AG09309 (cell line): ENCODE results near the gene MEF2C.
A peak's percentile ranks its signal among the peaks of the same experiment; 100 is the strongest.

Experiments
- DNase-seq: peaks from one replicate; pipeline ENCODE4 v3.0.0-alpha.2; 2010; ENCODE audit warnings: low read depth
- H3K4me3 ChIP-seq: 2 replicates; pipeline ENCODE4 v1.5.1; 2011; ENCODE audit warnings: mild to moderate bottlenecking, low read depth, low read length, moderate library complexity; ENCODE audit not compliant: control insufficient read depth
- TF ChIP-seq, protein P1 (sequence below): IDR thresholded peaks from 2 replicates; pipeline ENCODE4 v1.5.1; 2011; ENCODE audit warnings: mild to moderate bottlenecking, low read depth, low read length, inconsistent platforms; ENCODE audit not compliant: insufficient read depth, control insufficient read depth; ENCODE audit errors: missing control alignments

MEF2C gene

DNA sequence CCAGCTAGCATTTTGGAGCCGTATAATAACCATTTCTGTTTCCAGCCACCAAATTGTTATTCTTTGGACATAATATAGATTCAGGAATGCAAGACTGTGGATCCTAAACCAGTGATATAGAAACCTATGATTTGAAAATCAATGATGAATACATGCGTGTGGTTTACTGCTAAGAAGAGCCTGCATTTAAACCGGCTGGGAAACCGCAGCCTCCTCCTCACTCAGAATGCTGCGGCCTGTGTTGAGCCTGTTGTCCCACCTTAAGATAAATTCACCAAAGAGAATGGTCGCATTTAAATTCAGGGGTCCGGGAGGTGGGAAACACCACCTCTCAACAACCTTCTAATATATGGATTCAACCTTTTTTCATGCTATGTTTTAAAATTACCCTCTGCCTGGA is 148.0 kb downstream of the MEF2C start:
- TF ChIP-seq, protein P1, sequence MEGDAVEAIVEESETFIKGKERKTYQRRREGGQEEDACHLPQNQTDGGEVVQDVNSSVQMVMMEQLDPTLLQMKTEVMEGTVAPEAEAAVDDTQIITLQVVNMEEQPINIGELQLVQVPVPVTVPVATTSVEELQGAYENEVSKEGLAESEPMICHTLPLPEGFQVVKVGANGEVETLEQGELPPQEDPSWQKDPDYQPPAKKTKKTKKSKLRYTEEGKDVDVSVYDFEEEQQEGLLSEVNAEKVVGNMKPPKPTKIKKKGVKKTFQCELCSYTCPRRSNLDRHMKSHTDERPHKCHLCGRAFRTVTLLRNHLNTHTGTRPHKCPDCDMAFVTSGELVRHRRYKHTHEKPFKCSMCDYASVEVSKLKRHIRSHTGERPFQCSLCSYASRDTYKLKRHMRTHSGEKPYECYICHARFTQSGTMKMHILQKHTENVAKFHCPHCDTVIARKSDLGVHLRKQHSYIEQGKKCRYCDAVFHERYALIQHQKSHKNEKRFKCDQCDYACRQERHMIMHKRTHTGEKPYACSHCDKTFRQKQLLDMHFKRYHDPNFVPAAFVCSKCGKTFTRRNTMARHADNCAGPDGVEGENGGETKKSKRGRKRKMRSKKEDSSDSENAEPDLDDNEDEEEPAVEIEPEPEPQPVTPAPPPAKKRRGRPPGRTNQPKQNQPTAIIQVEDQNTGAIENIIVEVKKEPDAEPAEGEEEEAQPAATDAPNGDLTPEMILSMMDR, result no peak
- DNase-seq, result no peak
- no peak overlapping the region for H3K4me3 ChIP-seq

DNA sequence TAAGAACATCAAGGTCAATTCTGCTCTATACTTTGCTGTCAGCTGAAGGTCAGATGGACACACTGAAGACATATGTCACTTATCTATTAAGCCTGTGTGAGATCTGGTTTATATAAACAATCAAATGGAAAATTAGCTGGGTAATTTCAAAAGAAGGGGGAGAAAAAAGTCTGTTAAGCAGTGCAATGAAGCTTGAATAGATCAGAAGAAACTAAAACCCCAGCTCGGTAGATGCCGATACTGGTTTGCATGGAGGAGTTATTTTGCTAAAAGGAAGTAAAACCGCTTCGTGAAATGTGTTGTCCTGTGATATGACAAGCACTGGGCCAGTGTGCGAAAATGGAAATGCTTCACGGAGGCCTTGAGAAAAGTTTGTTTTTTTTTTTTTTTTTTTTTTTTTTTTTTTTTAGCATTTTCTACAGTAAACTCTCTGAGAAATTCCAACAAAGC is 148.8 kb downstream of the MEF2C start:
- DNase-seq, result no peak
- TF ChIP-seq, protein P1, result no peak
- no peak overlapping the region for H3K4me3 ChIP-seq

DNA sequence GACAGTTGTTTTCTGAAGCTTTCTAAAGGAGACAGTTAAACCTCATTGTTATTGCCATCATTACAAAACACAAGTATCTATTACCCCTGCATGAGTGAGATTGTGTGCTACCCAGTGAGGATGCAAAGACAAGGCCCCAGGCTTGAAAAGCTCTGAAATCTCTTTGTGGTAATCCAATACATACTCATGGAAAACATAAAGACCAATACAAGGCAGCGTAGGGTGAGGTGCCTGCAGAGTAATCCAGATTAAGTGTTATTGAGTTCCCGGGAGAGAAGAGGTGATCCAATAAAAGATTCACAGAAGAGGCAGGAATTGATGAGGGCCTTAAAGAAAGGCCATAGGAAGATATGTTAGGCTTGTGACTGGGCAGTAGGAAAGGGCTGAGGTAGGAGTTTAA is 150.1 kb downstream of the MEF2C start:
- no peak for DNase-seq
- TF ChIP-seq, protein P1, result no peak

DNA sequence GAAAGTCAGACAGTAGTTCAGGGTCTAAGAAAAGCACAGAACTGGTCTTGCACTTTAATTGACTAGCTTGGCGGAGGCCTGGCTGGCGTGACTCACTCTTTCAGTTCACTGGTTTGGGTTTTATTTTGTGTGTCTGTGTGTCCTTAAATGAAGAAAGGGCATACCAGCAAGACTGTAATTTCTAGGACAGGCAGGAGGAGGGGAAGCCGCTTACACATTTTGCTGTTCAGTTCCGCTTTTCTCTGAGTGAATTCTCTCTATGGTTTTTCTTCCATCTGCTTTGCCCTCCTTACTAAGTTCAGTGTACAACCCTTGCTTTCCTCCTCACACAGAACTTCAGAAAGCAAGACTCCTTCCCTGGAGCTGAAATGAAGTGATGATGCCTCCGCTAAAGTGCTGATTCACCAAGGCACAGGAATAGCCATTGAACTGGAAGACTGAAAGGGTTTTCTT is 150.8 kb downstream of the MEF2C start:
- TF ChIP-seq, protein P1, result no peak
- DNase-seq, result peak; percentile 62
- H3K4me3 ChIP-seq, result no peak overlapping the region

More for the DNA sequence above, 150.1 kb downstream of the MEF2C start:
- no peak overlapping the region for H3K4me3 ChIP-seq

DNA sequence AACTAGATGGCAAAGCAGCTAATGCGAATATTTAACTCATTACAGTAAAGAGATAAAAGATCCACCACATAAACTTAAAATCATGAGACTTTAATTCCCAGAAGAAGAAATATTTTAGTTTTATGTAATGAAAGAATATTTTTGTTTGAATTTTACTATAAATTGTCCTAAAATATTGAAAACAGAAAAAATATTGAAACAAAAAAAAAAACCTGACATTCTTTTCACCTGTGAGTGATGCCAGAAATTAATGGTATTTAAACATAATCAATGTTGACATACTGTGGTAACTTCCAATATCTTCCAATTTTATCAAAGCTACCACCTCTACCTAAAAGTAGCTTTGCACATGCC is 153.2 kb downstream of the MEF2C start:
- TF ChIP-seq, protein P1, result no peak
- H3K4me3 ChIP-seq, result no peak overlapping the region
- DNase-seq, result no peak

DNA sequence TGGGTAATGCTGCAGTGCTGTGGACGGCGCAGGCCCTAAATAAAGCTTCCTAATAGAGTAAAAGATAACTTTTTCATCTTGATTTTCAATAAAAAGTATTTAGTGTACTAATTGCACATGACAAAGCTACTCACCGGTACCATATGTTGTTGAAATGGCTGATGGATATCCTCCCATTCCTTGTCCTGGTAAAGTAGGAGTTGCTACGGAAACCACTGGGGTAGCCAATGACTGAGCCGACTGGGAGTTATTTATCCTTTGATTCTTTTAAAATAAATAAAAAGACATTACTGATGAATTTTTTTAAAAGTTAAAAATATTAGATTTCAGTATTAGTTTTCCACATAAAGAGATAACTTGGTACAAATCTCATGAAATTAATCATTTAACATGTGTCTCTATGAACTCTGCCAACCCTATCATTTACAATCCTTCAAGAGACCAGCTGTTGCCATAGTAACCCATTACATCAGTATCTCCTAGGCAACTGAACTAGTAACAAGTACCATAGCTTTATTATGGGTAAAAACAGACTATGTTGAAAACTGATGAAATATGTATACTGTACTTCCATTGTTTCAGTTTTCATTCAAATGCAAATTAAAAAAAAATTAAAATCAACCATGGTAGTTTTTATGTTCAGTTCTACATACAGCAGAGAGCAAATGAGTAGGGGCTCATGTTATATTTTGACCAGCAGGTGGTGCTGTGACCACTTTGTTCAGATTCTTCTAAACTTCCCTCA is 153.7 kb downstream of the MEF2C start:
- peak; percentile 47 for DNase-seq
- H3K4me3 ChIP-seq, result no peak overlapping the region
- TF ChIP-seq, protein P1, result peak; percentile 58
